Effector memory CD4-positive, alpha-beta T cell (primary cell): ENCODE data around the gene PXN.

ENCODE experiments used
- DNase-seq, 3 donors: peaks; one replicate each; pipeline ENCODE4 v3.0.0-alpha.2; 2020
- H3K27ac ChIP-seq: 2 replicates; pipeline ENCODE4 v1.7.0; 2013; ENCODE audit warnings: mild to moderate bottlenecking, low read length, moderate library complexity; ENCODE audit not compliant: insufficient read depth, poor library complexity, severe bottlenecking
- H3K27me3 ChIP-seq: replicated peaks from 2 replicates; pipeline ENCODE4 v1.7.0; 2013; ENCODE audit warnings: mild to moderate bottlenecking, low read length; ENCODE audit not compliant: insufficient read depth, control insufficient read depth, poor library complexity, severe bottlenecking
- H3K36me3 ChIP-seq: 2 replicates; pipeline ENCODE4 v1.7.0; 2013; ENCODE audit warnings: mild to moderate bottlenecking, low read length, moderate library complexity; ENCODE audit not compliant: control insufficient read depth, insufficient read depth
- H3K4me1 ChIP-seq: 2 replicates; pipeline ENCODE4 v1.7.0; 2013; ENCODE audit warnings: low read length, mild to moderate bottlenecking; ENCODE audit not compliant: control insufficient read depth, insufficient read depth, poor library complexity, severe bottlenecking
- H3K4me3 ChIP-seq: 2 replicates; pipeline ENCODE4 v1.7.0; 2013; ENCODE audit warnings: low read length, low read depth, mild to moderate bottlenecking; ENCODE audit not compliant: insufficient read depth, poor library complexity, severe bottlenecking
- H3K9me3 ChIP-seq: 2 replicates; pipeline ENCODE4 v1.7.0; 2013; ENCODE audit warnings: mild to moderate bottlenecking, low read length, moderate library complexity; ENCODE audit not compliant: control insufficient read depth

Gene PXN

DNA sequence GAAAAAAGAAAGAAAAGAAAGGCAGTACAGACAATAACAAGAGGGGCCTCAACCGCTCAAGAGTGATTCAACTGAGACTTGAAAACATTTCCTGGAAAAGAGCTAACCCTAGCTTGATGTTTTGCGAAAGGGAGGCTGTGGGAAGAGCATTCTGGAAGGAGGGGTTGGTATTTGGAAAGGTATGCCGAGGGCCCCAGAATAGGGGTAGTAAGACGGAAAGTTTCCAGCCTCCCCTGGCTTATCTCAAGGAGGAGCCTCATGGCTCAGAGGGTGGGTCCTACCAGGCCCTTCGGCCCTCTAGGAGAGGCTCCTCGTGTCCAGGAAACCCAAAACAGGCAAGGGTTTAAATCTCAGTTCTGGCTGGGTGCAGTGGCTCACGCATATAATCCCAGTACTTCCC is 17.8 kb upstream of the PXN start:
- H3K27me3 ChIP-seq: no peaks in the 10 kb centered on the region
- no peaks in the 10 kb centered on the region for H3K36me3 ChIP-seq
- DNase-seq: no peak
- no peaks in the 10 kb centered on the region for H3K4me1 ChIP-seq
- H3K4me3 ChIP-seq: no peak overlapping the region
- H3K27ac ChIP-seq: no peak overlapping the region
- no peaks in the 10 kb centered on the region for H3K9me3 ChIP-seq

GRCh38 chr12:120278137-120279069 is 12.9 kb upstream of the PXN start:
- no peaks in the 10 kb centered on the region for H3K9me3 ChIP-seq
- DNase-seq: no peak
- H3K27ac ChIP-seq: no peak overlapping the region
- H3K36me3 ChIP-seq: no peaks in the 10 kb centered on the region
- no peaks in the 10 kb centered on the region for H3K27me3 ChIP-seq
- H3K4me1 ChIP-seq: no peaks in the 10 kb centered on the region
- no peak overlapping the region for H3K4me3 ChIP-seq

DNA sequence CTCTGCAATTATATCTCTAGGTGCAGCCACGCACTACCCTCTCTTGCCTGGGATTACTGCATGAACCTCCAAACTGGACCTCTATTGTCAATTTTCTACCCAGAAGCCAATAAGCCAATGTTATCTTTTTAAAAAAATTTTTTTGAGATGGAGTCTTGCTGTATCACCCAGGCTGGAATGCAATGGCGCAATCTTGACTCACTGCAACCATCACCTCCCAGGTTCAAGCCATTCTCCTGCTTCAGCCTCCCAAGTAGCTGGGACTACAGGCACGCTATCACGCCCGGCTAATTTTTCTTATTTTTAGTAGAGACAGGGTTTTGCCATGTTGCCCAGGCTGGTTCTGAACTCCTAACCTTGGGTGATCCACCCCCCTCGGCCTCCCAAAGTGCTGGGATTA is 11.2 kb upstream of the PXN start:
- Histone ChIP-seq H3K9me3 (no peaks in the 10 kb centered on the region), H3K4me3 (no peak overlapping the region), H3K36me3 (no peaks in the 10 kb centered on the region), H3K4me1 (no peaks in the 10 kb centered on the region), H3K27ac (no peak overlapping the region), H3K27me3 (no peaks in the 10 kb centered on the region)
- DNase-seq: no peak

GRCh38 chr12:120267736-120268135 is 2.2 kb upstream of the PXN start:
- Histone ChIP-seq H3K27me3 (no peaks in the 10 kb centered on the region), H3K9me3 (no peaks in the 10 kb centered on the region), H3K36me3 (no peaks in the 10 kb centered on the region), H3K27ac (no peak overlapping the region), H3K4me3 (no peak overlapping the region), H3K4me1 (peaks cover 17% of the 10 kb centered on the region)
- no peak for DNase-seq

- no peak overlapping the region for H3K27ac ChIP-seq
- H3K36me3 ChIP-seq: no peaks in the 10 kb centered on the region
- no peak for DNase-seq
- H3K4me1 ChIP-seq: peaks cover 30% of the 10 kb centered on the region
- H3K4me3 ChIP-seq: no peak overlapping the region
- no peaks in the 10 kb centered on the region for H3K9me3 ChIP-seq
- H3K27me3 ChIP-seq: no peaks in the 10 kb centered on the region
These were observed 795 bp upstream of the PXN start for GRCh38 chr12:120266180-120266870.

DNA sequence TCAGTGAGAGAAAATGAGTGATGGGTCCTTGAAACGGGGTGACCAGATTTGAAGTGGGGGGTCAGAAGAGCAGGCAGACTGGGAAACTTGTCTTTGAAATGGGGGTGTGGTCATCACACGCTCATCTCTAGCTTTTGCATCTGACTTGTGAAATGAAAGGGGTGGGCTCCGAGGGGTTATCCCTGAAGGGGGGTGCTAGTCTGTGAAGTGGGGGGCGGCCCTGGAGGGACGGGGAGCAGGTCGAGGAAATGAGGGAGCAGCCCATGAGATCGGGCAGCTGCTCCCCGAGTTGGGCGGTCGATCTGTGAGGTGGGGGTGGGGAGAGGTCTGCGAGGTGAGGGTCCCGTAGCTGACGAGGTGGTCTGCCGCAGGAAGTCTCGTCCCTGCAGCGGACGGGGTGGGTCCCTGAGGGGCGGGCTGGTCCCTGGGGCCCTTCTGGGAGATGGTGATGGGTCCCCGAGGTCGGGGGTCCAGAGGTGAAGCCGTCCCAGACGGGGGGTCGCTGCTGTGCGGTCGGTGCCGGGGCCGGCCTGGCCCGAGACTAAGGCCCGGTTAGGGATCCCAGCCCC is 542 bp downstream of the PXN start:
- no peak for DNase-seq
- Histone ChIP-seq H3K4me1 (peaks cover 35% of the 10 kb centered on the region), H3K9me3 (no peaks in the 10 kb centered on the region)

GRCh38 chr12:120264086-120264903 is 1.2 kb downstream of the PXN start:
- Histone ChIP-seq H3K36me3 (peaks cover 9% of the 10 kb centered on the region), H3K27me3 (no peaks in the 10 kb centered on the region), H3K9me3 (no peaks in the 10 kb centered on the region), H3K4me3 (peak overlapping the region; percentile 93), H3K4me1 (peaks cover 42% of the 10 kb centered on the region), H3K27ac (peak overlapping the region; percentile 87)
- DNase-seq: no peak

More for the DNA sequence above, 542 bp downstream of the PXN start:
- H3K27me3 ChIP-seq: no peaks in the 10 kb centered on the region
- peaks cover 6% of the 10 kb centered on the region for H3K36me3 ChIP-seq
- H3K27ac ChIP-seq: peak overlapping the region; percentile 87
- peak overlapping the region; percentile 93 for H3K4me3 ChIP-seq

- Histone ChIP-seq H3K27me3 (no peaks in the 10 kb centered on the region), H3K36me3 (peaks cover 10% of the 10 kb centered on the region), H3K27ac (peak overlapping the region; percentile 87), H3K9me3 (no peaks in the 10 kb centered on the region), H3K4me1 (peaks cover 44% of the 10 kb centered on the region), H3K4me3 (peak overlapping the region; percentile 93)
- DNase-seq: no peak
These were observed 1.8 kb downstream of the PXN start for GRCh38 chr12:120263748-120264085.

DNA sequence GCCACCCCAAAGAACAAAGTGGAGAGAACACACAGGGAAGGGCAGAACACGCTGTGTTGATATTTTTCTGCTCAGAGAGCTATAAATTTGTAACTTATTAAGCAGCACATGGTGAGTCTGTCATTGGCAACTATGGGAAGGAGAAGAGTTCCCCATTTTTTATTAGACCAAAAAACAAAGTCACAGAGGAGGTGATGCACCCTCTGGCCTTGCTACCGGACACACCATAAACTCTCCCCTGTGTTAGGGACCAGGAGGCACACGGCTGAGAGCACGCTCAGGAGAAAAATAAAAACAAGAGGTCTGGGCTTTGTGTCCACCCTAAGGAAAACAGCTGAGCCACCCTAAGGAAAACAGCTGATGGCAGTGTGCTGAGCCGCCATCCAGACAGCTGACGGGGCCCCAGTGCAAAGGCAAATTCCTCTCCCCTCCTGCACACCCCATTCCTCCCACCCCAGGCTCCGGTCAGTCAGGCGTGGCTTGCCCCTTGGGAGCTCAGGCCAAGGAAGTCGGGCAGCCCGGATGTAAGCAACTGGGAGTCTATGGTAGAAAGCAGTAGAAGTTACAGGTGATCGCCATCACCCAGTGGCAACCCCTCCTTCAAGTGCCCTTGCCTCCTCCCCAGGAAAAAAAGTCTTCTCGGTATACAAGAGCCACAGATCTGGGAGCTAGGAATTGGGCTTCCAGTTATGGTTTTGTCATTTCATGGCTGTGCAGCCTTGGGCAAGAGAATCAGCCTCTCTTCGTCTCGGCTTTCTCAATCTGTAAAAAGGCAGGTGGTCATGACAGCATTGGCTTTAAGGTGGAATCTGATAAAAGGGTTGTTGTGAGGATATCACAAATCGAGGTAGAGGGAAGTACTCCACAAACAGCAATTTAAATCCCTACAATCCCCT is 2.4 kb downstream of the PXN start:
- peaks cover 50% of the 10 kb centered on the region for H3K4me1 ChIP-seq
- DNase-seq: no peak
- H3K36me3 ChIP-seq: peaks cover 10% of the 10 kb centered on the region
- no peaks in the 10 kb centered on the region for H3K9me3 ChIP-seq
- peak overlapping the region; percentile 93 for H3K4me3 ChIP-seq
- peak overlapping the region; percentile 87 for H3K27ac ChIP-seq
- H3K27me3 ChIP-seq: no peaks in the 10 kb centered on the region
